ENCODE results near the gene NHEJ1.

Gene NHEJ1

DNA sequence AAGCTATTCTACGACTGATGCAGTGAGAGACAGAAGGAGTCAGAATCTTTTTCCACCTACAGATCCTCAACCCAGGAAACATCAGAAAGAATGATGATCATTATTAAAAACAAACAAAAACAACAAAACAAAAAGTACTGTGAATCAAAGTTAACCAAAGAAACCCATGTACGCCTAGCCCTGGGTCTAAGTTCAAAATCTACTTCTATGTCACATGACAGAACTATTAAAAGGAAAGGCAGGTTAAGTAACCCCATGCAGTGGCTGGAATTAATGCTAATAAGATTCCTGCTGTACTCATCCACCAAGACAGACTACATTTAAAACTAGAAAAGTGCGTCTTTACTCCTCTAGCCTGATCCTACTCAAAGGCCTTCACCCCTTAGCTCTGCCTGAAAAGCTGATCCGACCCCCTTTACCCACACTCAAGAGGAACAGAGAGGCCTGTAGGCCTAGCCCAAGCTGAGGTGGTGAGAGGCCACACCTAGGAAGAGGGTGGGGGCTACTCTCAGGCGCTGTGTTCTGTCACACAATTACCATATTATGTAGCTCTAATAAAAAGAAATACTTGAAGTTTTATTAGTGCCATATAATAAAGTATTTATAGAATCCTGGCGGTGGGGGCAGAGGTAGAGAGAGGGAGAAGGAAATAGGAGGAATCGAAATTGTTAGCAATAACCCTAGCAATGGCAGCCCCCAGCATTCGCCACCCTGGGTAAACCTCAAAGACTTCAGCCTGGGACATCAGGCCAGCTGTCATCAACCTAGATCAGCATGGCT is 37.1 kb downstream of the NHEJ1 start:
- no peak for DNase-seq (ENCODE audit: low spot score)

DNA sequence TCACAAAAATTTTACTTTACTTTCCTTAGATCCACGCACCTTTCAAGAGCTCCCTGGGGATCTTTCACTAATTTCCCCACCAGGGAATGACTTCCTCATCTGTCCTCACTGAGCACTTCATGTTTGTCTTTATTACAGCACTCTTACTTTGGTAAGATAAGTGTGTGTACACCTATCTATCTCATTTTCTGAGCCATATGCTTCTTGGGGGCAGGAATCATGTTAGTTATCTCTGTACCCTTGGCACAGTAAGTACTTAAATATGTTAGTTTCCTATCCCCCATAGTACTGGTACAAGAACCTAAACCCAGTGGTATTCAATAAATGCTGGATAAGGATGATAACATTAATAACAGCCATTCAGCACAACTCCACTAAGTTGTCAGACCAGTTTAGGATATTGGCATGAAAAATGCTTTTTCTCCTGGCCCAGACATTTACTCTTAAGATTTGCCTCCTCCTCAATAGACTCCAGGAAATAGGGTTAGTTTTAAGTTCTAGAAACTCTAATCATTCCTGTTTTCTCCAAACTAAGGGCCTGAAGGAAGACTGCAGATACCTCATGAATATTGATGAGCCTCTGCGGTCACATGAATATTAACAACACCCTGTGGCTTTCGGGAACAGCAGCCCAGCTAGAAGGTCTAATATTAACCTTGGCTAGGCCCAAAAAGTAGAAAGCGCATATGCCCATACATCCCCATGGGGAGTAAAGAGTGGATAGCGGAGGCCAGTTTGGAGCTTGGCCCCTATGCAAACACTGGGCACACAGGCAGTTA is 38.2 kb downstream of the NHEJ1 start:
- no peak for DNase-seq (ENCODE audit: low spot score)

DNA sequence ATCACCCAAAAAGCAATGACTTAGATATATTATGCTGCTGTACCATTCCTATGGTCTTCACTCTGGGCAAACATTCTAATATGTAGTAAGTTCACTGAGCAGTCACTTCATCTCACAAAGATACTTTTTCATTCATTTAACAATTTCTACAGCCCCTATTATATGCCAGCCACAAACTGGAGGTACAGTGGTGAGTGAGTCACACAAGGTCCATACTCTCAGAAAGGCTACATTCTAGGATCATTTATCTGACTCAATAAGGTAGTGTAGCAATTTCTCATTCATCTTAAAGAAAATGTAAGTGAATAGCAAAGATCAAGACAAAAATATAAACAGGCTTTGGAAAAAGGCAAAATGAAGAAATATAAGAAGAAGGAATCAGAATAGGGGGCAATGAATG is 40.5 kb downstream of the NHEJ1 start:
- DNase-seq (ENCODE audit: low spot score): no peak

DNA sequence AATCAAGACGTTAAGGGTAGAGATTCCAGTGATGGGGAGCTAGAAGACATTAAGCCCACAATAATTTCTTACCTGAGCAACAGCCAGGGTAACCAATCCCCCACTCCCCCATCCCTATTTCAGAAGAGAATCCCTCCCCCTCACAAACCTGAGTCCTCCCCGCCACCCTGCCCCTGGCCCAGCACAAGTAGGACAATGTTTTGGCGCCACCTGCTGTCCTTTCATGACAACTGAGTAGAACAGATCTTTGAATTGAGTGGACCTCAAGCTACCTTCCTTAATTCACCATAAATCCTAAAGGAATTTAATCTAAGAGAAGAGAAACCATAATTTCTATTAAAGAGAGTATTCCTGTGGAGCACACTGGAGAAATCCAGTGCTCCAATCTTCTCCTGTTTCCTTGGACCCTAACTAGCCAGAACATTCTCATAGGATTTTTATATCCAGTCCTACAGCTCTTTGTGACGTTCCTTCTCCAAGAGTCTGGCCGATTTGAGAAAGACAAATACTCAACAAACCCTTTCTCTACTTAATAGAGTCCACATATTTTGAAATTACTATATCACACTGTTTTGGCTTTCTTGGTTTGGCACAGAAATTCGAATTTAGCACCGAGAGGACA is 41.1 kb downstream of the NHEJ1 start:
- DNase-seq (ENCODE audit: low spot score): peak; percentile 52

DNA sequence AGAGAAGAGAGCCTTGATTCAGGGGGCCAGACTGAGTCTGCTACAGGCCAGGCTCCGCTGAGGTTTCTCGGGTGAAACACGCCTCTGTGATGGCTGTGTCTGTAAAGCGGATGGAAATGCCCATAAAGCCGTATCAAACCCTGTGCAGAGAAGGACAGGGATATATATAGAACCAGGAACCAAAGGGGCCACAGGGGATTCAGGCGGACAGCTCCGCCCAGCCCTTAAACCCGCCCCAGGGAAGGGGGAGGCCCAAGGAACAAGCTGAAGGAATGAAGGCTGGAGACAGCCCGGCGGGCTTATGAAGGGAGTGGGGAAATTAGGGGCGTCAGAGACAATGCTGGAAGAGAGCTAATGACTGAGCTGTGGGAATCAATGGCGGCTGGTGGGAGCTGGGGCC is 42.1 kb downstream of the NHEJ1 start:
- no peak for DNase-seq (ENCODE audit: low spot score)

DNA sequence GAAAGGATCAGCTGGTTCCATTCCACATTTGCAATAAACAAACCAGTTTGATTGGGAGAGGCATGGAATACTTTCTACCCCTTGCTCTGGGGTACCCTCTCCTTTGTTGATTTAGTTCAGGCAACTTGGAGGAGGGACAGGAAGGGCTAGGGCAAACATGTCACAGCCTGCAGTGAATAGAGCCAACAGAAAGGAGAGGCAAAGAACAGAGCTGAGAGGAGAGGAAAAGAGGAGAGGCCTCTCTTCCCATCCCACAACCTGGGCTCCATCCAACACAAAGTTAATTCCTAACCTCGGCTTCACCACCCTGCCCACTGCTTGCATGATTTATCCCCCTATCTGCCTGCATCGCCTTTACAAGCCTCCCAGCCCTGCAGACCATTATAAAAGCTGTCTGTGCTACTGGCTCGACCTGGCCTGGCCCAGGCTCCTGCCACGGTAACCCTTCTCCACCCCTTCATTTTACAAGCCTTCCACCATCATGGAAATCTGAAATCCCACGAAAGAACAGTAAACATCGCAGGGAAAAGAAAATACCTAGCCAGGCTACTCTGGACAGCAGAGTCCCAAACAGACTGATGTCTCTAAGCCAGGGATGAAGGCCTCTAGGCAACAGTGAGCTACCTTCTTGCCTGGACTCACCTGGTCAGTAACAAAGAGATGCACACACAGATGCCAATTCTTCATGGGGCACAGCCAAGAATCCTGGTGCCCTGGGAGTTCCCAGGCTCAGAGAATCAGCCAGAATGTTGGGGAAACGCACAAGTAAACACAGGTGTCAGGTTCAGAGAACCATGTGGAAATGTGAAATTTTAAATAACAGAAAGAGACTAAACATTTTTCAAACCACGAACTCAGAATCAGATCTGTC is 43.6 kb downstream of the NHEJ1 start:
- DNase-seq (ENCODE audit: low spot score): no peak

DNA sequence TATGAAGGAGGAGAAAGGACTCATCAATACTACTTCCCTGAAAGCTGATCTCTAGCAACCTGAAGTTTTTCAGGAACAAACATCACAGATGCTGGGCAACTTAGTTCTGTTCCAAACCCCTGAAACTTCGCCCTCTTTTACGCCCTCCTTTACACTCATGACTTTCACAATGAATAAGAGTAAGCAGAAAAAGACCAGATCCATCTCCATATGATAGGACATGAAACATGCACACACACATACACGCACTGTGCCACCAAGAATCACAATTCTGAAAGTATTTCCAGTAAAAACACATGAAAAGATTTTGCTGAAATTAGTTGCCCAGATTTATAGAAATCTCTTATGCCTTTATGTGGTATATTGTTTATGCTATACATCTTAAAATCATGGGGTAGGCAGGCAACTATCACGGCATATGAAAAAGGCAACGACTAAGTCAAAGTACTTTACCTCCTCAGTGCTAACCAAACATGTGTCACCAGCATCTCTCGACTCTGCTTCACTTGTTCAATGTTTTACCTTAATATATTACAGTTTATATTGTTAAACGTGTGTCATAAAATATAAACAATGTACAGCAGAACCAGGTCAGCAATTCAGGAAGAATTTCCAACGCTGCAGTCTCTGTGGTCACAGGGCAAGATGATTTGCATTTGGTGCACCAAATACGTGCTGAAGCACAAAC is 47.8 kb downstream of the NHEJ1 start:
- DNase-seq (ENCODE audit: low spot score): no peak

DNA sequence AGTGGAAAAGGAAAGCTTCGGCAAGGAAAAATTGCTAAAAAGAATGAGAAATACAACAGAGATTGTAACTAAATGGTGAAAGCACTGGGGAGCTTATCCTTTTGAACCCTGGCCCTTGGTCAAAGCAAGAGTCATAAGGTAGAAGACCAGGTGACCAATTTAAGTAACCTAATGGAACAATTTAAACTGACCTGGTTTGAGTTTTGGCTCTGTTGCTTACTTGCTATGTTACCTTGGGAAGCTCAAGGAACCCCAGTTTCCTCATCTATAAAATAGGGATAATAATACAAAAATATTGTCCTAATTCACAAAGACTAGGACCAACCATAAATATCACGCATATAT is 48.6 kb downstream of the NHEJ1 start:
- DNase-seq (ENCODE audit: low spot score): no peak

DNA sequence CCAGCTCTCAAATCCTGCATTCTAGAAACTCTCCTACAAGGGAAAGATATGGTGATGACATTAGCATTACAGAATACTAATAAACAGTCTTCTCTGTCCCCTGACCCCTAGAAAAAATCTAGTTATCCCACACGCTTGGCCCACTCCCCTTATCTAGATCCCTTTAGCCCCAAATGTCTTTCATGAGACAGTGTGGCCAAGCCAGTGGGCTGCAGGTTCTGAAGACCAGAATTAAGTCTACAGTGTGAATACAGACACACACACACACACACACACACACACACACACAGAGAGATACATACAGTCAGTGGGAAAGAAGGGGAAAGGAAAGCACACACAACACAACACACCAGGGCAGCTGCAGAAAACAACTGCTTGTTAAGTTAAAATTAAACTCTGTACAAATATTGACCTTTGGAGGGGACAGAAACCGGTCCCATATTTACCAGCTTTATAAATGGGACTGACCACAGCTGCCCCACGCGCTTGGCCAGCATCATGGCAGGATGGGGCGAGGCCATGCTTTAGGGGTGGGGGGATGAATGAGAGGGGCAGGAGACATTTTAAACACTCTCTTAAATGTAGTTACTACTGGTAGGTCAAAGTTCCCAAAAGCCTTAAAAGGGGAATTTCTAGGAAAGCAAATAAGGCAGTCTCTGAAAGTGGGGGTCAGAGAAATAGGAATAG is 49.1 kb downstream of the NHEJ1 start:
- no peak for DNase-seq (ENCODE audit: low spot score)

DNA sequence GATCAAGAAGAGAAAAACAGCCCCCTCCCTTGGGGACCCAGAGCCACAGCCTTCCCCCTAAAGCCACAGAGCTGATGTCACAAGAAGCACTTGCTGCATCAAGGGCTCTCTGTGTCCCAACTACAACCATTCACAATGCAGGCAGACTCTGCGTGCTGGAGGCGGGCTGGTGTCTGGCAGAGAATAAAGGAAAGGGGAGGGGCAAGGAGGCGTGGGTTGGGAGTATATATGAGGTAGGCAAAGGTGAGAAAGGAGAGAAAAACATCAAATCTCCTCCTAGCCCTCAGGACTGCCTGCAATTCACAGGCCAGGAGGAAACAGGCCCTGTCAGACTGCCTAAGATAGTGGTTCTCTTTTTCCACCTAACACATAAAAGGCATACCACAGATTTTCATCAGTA is 51.1 kb downstream of the NHEJ1 start:
- no peak for DNase-seq (ENCODE audit: low spot score)

DNA sequence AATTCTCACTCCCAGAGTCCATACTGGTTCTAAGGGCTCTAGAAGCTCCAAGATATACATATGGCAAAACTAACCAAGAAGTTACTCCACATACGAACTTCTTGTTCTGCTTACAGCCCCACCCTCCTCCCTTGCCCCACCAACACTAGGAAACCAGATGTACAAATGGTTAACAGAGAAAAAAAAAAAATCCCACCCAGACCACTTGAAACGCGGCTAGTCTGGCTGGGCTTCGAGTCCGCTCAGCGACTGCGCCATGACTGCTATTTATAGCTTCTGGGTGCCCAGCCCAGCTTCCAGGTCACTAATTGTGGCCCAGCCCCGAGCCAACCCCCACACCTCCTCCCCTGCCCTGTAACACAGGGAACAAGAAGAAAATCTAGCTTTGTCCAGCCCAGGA is 52.9 kb downstream of the NHEJ1 start:
- no peak for DNase-seq (ENCODE audit: low spot score)

DNA sequence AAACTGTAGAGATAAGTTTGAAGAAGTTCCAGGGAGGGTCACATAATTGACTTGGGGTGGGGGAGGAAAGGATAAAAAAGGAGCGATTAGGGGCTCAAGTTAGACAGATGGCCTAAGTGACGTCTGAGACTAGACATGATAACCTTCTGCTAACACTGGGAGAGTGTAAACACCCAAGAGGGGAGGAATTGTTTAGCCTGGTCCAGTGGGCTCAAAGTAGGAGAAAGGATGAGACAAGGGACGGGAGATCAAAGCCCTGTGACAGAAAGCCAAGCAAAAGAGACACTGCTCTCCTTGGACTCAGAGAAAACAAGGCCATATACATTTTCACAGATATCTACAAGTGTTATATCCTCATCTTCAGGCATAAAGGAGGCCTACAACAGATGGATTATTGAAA is 54.4 kb downstream of the NHEJ1 start:
- no peak for DNase-seq (ENCODE audit: low spot score)

DNA sequence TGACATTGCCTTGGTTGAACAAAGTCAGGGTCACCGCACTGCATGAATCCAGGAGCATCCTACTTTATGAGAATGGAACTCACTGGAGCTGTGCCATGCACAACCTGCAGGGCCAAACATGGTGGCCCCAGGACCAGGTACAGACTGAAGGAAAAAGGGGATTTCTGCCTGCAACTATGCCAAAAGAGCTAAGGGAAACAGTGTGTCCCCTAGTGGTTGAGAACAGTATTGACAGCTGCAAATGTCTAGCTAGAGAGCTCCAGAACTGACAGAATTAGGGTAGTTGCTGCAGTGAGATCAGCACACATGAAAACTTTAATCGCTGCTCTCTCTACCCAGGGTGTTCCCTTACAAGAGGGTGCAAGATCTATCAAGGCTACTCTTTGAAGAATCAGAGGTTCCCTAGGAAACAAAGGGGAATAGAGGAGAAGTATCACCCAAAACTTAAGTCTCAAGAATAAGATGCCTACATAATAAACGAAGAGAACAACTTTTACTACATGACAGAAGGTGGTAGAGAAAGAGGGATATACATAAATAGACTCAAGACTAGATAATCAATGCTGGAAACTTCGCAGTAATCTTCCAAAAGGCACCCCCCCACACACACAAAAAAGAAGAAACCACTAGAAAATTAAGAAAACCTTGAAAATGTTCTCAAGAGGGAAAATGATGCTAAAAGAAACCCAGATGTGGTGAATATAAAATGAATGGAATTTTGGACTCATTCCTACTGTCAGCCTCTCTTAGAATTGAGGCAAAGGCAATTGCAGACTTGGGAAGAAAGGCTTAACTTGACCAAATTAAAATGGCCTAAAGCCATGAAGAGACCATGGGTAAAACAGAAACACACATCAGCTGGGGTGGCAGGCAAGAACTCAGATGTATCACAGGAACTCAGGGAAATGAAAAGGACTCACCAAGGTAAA is 56.2 kb downstream of the NHEJ1 start:
- DNase-seq (ENCODE audit: low spot score): peak; percentile 21

DNA sequence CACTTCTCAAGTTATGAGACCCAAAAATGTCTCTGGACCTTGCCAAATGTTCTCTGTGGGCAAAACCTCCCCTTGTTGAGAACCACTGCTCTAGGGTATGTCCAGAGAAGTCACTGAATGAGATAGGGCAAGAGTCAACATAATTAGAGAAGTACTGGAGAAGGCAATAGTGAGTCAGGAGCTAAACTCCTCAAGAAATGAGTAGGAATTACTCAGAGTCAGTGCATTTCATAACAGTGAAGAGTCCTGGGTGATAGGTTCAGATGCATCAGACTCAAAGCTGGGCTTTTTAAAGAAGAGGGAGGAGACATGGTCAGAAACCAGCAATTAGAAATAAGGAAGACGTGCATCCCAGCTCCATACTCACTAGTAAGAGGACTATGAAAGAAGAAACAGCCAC is 61.3 kb downstream of the NHEJ1 start:
- DNase-seq (ENCODE audit: low spot score): no peak

DNA sequence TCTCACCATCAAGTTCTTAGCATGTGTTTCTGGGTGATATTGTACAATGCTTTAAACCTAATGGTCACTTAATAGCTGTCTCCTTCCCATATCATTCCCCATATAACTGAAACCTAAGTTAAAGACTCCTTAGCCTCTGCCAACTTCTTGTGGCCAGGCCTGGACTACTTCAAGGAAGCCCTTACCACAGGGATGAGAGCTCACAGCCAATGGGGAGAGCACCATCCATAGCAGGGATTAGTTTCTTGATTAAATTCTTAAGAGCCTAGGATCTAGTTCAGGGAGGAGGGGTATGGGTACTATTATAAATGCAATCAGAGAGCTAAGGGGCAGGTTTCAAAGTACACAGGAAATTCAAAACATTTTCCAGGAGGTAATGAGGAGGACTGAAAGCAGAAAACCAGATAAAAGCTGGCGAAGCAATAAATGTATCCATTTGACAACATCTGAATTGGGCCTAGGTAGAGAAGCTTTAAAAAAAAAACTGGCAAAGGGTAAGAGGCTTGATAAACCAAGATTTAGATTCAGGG is 65.1 kb downstream of the NHEJ1 start:
- no peak for DNase-seq (ENCODE audit: low spot score)

DNA sequence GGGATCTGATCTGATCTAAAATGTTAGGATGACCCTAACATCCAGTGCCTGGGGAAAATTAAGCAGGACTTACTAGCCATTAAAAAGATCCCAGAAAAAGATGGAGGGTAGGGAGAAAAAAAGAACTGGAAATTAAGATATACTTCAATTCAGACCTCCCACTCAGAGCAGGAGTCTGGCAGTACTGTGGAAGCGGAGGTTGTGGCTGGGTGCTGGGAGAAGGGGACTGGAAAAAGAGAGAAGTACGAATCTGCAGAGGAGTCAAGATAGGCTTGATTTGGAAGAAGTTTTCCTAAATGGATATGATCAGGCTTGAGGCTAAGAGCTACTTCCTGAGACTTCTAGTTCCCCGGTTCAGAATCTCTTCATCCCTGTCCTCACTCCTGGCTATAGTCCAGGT is 66.4 kb downstream of the NHEJ1 start:
- DNase-seq (ENCODE audit: low spot score): no peak

DNA sequence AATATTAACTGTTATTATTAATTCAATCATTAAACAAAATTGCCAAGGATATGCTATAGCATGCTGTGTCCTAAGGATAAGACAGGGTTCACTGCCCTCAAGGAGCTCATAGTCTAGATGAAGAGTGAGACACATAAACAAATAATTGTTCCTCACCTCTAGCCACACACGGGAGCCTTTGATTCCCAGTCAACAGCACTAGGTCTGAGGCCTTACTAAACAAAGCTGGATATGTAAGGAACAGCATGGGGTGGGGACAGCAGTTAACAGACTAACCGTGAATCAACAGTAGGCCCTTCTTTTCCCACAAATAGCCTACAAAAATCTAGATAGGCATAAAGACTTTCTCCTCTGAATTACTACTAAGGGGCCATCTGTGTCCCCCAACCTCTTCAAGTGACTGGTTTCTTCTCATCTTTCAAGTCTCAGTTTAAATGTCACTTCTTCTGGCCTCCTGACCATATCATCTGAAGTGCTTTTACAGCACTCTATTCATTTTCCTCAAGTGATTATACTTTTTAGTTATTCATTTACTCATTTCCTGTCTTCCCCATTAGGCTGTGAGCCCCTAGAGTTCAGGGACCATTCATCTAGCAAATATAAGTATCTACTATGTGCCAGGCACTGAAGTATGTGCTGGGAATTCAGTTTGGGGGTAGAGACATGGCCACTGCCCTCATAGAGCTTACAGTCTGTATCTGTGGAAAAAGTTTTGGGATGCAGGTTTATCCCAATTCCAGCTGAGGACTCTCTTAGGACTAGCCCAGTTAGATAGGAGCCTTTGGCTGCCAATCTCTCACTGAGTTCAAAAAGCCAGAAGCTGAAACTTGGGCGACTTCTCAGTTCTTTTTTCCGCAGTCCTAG is 69.9 kb downstream of the NHEJ1 start:
- DNase-seq (ENCODE audit: low spot score): no peak

DNA sequence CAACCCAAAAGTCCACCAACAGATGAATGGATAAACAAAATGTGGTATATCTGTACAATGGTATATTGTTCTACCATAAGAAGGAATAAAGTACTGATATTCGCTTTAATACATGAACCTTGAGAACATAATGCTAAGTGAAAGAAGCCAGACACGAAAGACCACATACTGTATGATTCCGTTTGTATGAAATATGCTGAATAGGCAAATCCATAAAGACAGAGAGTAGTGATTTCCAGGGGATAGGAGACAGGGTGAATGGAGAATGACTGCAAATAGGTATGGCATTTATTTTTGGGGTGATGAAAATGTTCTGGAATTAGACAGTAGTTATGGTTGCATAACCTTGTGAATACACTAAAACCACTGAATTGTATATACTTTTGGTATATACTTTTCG is 71.3 kb downstream of the NHEJ1 start:
- no peak for DNase-seq (ENCODE audit: low spot score)

DNA sequence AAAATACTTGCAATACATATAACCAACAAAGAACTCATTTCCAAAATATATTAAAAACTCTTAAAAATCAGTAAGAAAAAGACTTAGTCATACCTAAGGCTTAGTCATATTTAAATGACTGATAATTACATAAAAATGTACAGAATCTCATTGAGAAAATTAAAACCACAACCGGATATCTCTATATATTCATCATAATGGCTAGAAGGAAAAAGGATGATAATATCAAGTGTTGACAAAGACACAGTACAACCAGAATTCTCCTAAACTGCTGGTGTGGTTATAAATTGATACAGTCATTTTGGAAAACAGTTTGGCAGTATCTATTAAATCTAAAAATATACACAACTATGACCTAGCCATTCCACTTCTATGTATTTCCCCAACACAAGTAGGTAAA is 72.8 kb downstream of the NHEJ1 start:
- DNase-seq (ENCODE audit: low spot score): no peak
